H1 (cell line): ENCODE data around the gene CD81. TPM values are rescaled to one million over a fixed set of nuclear protein-coding genes. Genes with fewer than 3 reads are reported as not detected.

Experiments used
- CTCF ChIA-PET: fragments of 300-600 bp; sonication (Branson Sonifier 250); formaldehyde crosslinking; loops from one replicate; lab custom pipeline; 2021; ENCODE audit not compliant: partially characterized antibody; lab: Charles Lee
- POLR2A ChIA-PET: fragments of 300-600 bp; sonication (Branson Sonifier 250); formaldehyde crosslinking; loops from one replicate; lab custom pipeline; 2021; ENCODE audit warnings: inconsistent platforms; ENCODE audit not compliant: partially characterized antibody; lab: Charles Lee
- DNase-seq, 2 experiments: peaks; one replicate each; pipeline versions ENCODE4 v3.0.0 to v3.0.0-alpha.2; 2010 to 2022; ENCODE audit warnings: low spot score in 2 of 2, low read depth in 1 of 2, mixed read lengths in 1 of 2
- FAIRE-seq: peaks from 2 replicates; lab custom pipeline; 2011; peaks lifted over from hg19 to GRCh38; lab: Jason Lieb, UNC
- H2AFZ ChIP-seq: 2 replicates; pipeline ENCODE4 v1.8.1; 2012; ENCODE audit warnings: low read length, inconsistent platforms
- H2AK5ac ChIP-seq: 2 replicates; pipeline ENCODE4 v1.6.1; 2013; ENCODE audit warnings: low read depth, low read length
- H2BK120ac ChIP-seq: replicated peaks from 2 replicates; pipeline ENCODE3; 2013; ENCODE audit warnings: low read depth, low read length, inconsistent platforms
- H2BK12ac ChIP-seq: 2 replicates; pipeline ENCODE4 v1.6.1; 2013; ENCODE audit warnings: low read depth, low read length
- H2BK15ac ChIP-seq: 2 replicates; pipeline ENCODE4 v1.6.1; 2013; ENCODE audit warnings: low read length
- H2BK20ac ChIP-seq: 2 replicates; pipeline ENCODE4 v1.6.1; 2013; ENCODE audit warnings: low read length
- H2BK5ac ChIP-seq: 2 replicates; pipeline ENCODE4 v1.6.1; 2013; ENCODE audit warnings: low read depth, low read length
- H3K14ac ChIP-seq: 2 replicates; pipeline ENCODE4 v1.6.1; 2013; ENCODE audit warnings: inconsistent platforms; ENCODE audit not compliant: insufficient read length
- H3K18ac ChIP-seq: 2 replicates; pipeline ENCODE4 v1.6.1; 2013; ENCODE audit warnings: low read length; ENCODE audit errors: extremely low read depth
- H3K23ac ChIP-seq: 2 replicates; pipeline ENCODE4 v1.6.1; 2013; ENCODE audit warnings: inconsistent platforms; ENCODE audit not compliant: insufficient read length
- H3K23me2 ChIP-seq: 2 replicates; pipeline ENCODE4 v1.6.1; 2013; ENCODE audit warnings: low read depth, low read length
- H3K27ac ChIP-seq: 2 replicates; pipeline ENCODE4 v1.6.1; 2011; ENCODE audit warnings: low read depth, low read length, inconsistent platforms
- H3K27me3 ChIP-seq, 4 experiments: replicated peaks in 1 of 4; 1 replicate in 1 of 4; 2 replicates in 3 of 4; pipeline versions ENCODE4 v1.6.1 to v1.8.1; 2011 to 2013; ENCODE audit warnings: low read length in 3 of 4, mild to moderate bottlenecking in 3 of 4, inconsistent platforms in 2 of 4, mixed read lengths in 2 of 4, moderate library complexity in 1 of 4; ENCODE audit not compliant: control insufficient read depth in 3 of 4, insufficient read depth in 3 of 4; ENCODE audit errors: extremely low read depth in 1 of 4
- H3K36me3 ChIP-seq, 4 experiments: 2 replicates each; pipeline versions ENCODE4 v1.6.1 to v1.8.1; 2011 to 2013; ENCODE audit warnings: mild to moderate bottlenecking in 4 of 4, low read length in 3 of 4, moderate library complexity in 2 of 4, control low read depth in 1 of 4, inconsistent platforms in 1 of 4; ENCODE audit not compliant: insufficient read depth in 4 of 4, control insufficient read depth in 2 of 4
- H3K4ac ChIP-seq: replicated peaks from 2 replicates; pipeline ENCODE3; 2013; ENCODE audit warnings: low read length, low read depth, mixed read lengths, inconsistent platforms; ENCODE audit not compliant: insufficient read length
- H3K4me1 ChIP-seq, 4 experiments: replicated peaks in 1 of 4; 1 replicate in 1 of 4; 2 replicates in 3 of 4; pipeline versions ENCODE4 v1.6.1 to v1.8.1; 2011 to 2013; ENCODE audit warnings: low read length in 3 of 4, inconsistent platforms in 2 of 4, mixed read lengths in 1 of 4; ENCODE audit not compliant: insufficient read depth in 4 of 4, control insufficient read depth in 3 of 4
- H3K4me2 ChIP-seq, 2 experiments: 2 replicates each; pipeline versions ENCODE4 v1.6.1 to v1.8.1; 2011 to 2013; ENCODE audit warnings: low read depth in 2 of 2, low read length in 2 of 2, control low read depth in 1 of 2, inconsistent platforms in 1 of 2, mild to moderate bottlenecking in 1 of 2; ENCODE audit not compliant: insufficient read depth in 1 of 2
- H3K4me3 ChIP-seq, 4 experiments: fragments of 200-600, 300-600 bp in 1 of 4; sonication (generic), shearing (Covaris generic), sonication (Bioruptor Twin) in 1 of 4; 2 replicates each; pipeline versions ENCODE4 v1.5.1 to v1.8.1; 2011 to 2016; ENCODE audit warnings: low read length in 4 of 4, low read depth in 3 of 4, control low read depth in 2 of 4, inconsistent platforms in 2 of 4, mild to moderate bottlenecking in 2 of 4, mixed read lengths in 1 of 4, moderate library complexity in 1 of 4; ENCODE audit not compliant: insufficient read depth in 2 of 4; ENCODE audit errors: extremely low read depth in 1 of 4
- H3K56ac ChIP-seq: replicated peaks from 2 replicates; pipeline ENCODE3; 2013; ENCODE audit warnings: low read depth, mild to moderate bottlenecking, mixed read lengths, low read length, inconsistent platforms; ENCODE audit not compliant: insufficient read length
- H3K79me1 ChIP-seq: 2 replicates; pipeline ENCODE4 v1.6.1; 2013; ENCODE audit warnings: low read depth, low read length, control low read depth
- H3K79me2 ChIP-seq, 2 experiments: 2 replicates each; pipeline versions ENCODE4 v1.6.1 to v1.8.1; 2012 to 2013; ENCODE audit warnings: low read length in 2 of 2, mild to moderate bottlenecking in 2 of 2, inconsistent platforms in 1 of 2; ENCODE audit not compliant: insufficient read depth in 2 of 2, control insufficient read depth in 1 of 2
- H3K9ac ChIP-seq, 4 experiments: replicated peaks in 1 of 4; 1 replicate in 1 of 4; 2 replicates in 3 of 4; pipeline versions ENCODE4 v1.6.1 to v1.8.1; 2011 to 2013; ENCODE audit warnings: low read depth in 3 of 4, low read length in 3 of 4, control low read depth in 2 of 4, mild to moderate bottlenecking in 2 of 4, moderate library complexity in 2 of 4, inconsistent platforms in 1 of 4; ENCODE audit errors: extremely low read depth in 1 of 4
- H3K9me3 ChIP-seq, 2 experiments: 2 replicates each; pipeline versions ENCODE4 v1.6.1 to v1.8.1; 2012 to 2013; ENCODE audit warnings: mild to moderate bottlenecking in 2 of 2, moderate library complexity in 2 of 2, control low read depth in 1 of 2, inconsistent platforms in 1 of 2, low read depth in 1 of 2, low read length in 1 of 2, mixed read lengths in 1 of 2; ENCODE audit not compliant: insufficient read depth in 2 of 2
- H4K20me1 ChIP-seq, 2 experiments: replicated peaks in 1 of 2; 2 replicates each; pipeline versions ENCODE3 to v1.8.1; 2011 to 2013; ENCODE audit warnings: inconsistent platforms in 2 of 2, low read length in 2 of 2, mild to moderate bottlenecking in 1 of 2; ENCODE audit not compliant: insufficient read depth in 2 of 2, control insufficient read depth in 1 of 2
- H4K5ac ChIP-seq: 2 replicates; pipeline ENCODE4 v1.6.1; 2013; ENCODE audit warnings: low read length, low read depth, mixed read lengths, inconsistent platforms; ENCODE audit not compliant: insufficient read length
- H4K8ac ChIP-seq: 2 replicates; pipeline ENCODE4 v1.8.0; 2013; ENCODE audit warnings: mild to moderate bottlenecking, moderate library complexity, low read length, inconsistent platforms; ENCODE audit not compliant: insufficient read depth; ENCODE audit errors: extremely low read depth
- H4K91ac ChIP-seq: replicated peaks from 2 replicates; pipeline ENCODE3; 2013; ENCODE audit warnings: low read length, mixed read lengths, inconsistent platforms; ENCODE audit not compliant: insufficient read length
- ASH2L ChIP-seq: fragments of 200-600, 300-600 bp; sonication (generic); IDR thresholded peaks from one replicate; pipeline ENCODE4 v1.7.1; 2017; ENCODE audit warnings: low read length
- KDM4A ChIP-seq: IDR thresholded peaks from one replicate; pipeline ENCODE4 v1.7.1; 2012; ENCODE audit warnings: low read depth, mild to moderate bottlenecking, moderate library complexity, low read length, inconsistent platforms; ENCODE audit not compliant: severe bottlenecking
- NANOG ChIP-seq: IDR thresholded peaks from 2 replicates; pipeline ENCODE4 v1.6.1; 2011; ENCODE audit warnings: low read length, low read depth, mild to moderate bottlenecking, inconsistent platforms; ENCODE audit not compliant: insufficient read depth, poor library complexity, severe bottlenecking
- NRF1 ChIP-seq: IDR thresholded peaks from 2 replicates; pipeline ENCODE4 v1.6.1; 2011; ENCODE audit warnings: mild to moderate bottlenecking, low read depth, low read length, improper control_type of control experiment
- SUZ12 ChIP-seq: fragments of 200-600 bp; sonication (generic); IDR thresholded peaks from 2 replicates; pipeline ENCODE4 v1.6.1; 2012; ENCODE audit warnings: mild to moderate bottlenecking, inconsistent platforms, low read length, moderate library complexity, mixed read lengths
- WGBS, 2 experiments: shearing (Covaris generic) in 1 of 2; methylation state at CpG; one replicate each; pipeline versions ENCODE4 v1.1.6 to v1.1.7; 2013 to 2015; ENCODE audit warnings: low lambda C conversion rate in 2 of 2, mixed read lengths in 2 of 2, inconsistent platforms in 1 of 2, low coverage in 1 of 2, missing lambda C conversion rate in 1 of 2; ENCODE audit not compliant: insufficient replicate concordance in 2 of 2, insufficient coverage in 1 of 2, insufficient read length in 1 of 2; ENCODE audit errors: extremely low coverage in 1 of 2, missing lambda C conversion rate in 1 of 2; 5-methylcytosine and 5-hydroxymethylcytosine counted together
- polyA plus RNA-seq, 7 experiments: library from polyadenylated mRNA; depleted of rRNA in 3 of 7; stranded (reverse) in 5 of 7; unstranded in 2 of 7; fragments of >200 nt in 5 of 7; fragments of 200-250 nt in 2 of 7; gene quantifications; 1 replicate in 5 of 7; 2 replicates in 1 of 7; 4 replicates in 1 of 7; pipeline versions ENCODE4 v1.2.1 to v1.2.3, GENCODE V29; 2011 to 2013; ENCODE audit warnings: missing spikeins in 2 of 7, mixed read lengths in 2 of 7
- total RNA-seq: library from RNA; stranded (reverse); fragmentation: NEBNext Ultra II Directional; extraction: Animal tissue kit (Norgen Biotek cat#: 25700); gene quantifications from 2 replicates; pipeline ENCODE4 v1.2.1, GENCODE V29; 2021

Gene CD81
- total and polyA plus RNA-seq, 2 of the 8 experiments (the other 6 are each of a cell fraction or from before 2014, with no cell fraction given): 238 to 309 TPM

- DNase-seq (no peak), FAIRE-seq (no peak)
- H2BK120ac ChIP-seq: no peak overlapping the region
- H3K79me2 ChIP-seq: no peaks in the 10 kb centered on the region
- H3K4ac ChIP-seq: no peak overlapping the region
- no peak overlapping the region for H2BK12ac ChIP-seq
- H3K4me2 ChIP-seq: no peak overlapping the region
- no peaks in the 10 kb centered on the region for H3K36me3 ChIP-seq
- H4K20me1 ChIP-seq: no peaks in the 10 kb centered on the region
- no peak overlapping the region for H3K4me3 ChIP-seq
- no peaks in the 10 kb centered on the region for H3K27me3 ChIP-seq
- peaks cover 5 to 29% of the 10 kb centered on the region in 2 experiments; a peak in 2 of 4 replicates for H3K9me3 ChIP-seq
- H2AK5ac ChIP-seq: no peak overlapping the region
- H4K91ac ChIP-seq: no peak overlapping the region
- H3K18ac ChIP-seq: no peak overlapping the region
- H2BK5ac ChIP-seq: no peak overlapping the region
- no peak overlapping the region for H3K56ac ChIP-seq
- H3K9ac ChIP-seq: no peak overlapping the region
- no peaks in the 10 kb centered on the region for H3K79me1 ChIP-seq
- no peaks in the 10 kb centered on the region for H3K23me2 ChIP-seq
- no peak overlapping the region for H4K8ac ChIP-seq
- TF ChIP-seq KDM4A: no peak
- no peak for TF ChIP-seq NRF1
- TF ChIP-seq ASH2L: no peak
- TF ChIP-seq NANOG: no peak
- no peak for TF ChIP-seq SUZ12
- H3K4me1 ChIP-seq: no peaks in the 10 kb centered on the region
- no peak overlapping the region for H3K27ac ChIP-seq
- CTCF ChIA-PET: interaction anchor here (2.6 kb wide), 1 partner anchor 50 kb away, joined by 6 read pairs; no protein-coding TSS in a partner anchor
- H2AFZ ChIP-seq: no peak overlapping the region
- no peak overlapping the region for H2BK15ac ChIP-seq
- POLR2A ChIA-PET: no interaction called here
- H3K23ac ChIP-seq: no peak overlapping the region
- H2BK20ac ChIP-seq: no peak overlapping the region
- no peak overlapping the region for H4K5ac ChIP-seq
- no peak overlapping the region for H3K14ac ChIP-seq
- 74% methylated on average over 7 of the region's 7 CpGs; no CpG with 5 or more reads in 1 of the 2 experiments for WGBS, 2 experiments
Observed at GRCh38 chr11:2355000-2355644, 22.0 kb upstream of the CD81 start.
